Spleen (tissue), 7 donors: ENCODE results near the gene CNDP2.

Source experiments
- POLR2A ChIP-seq, 3 donors: fragments of 450-650 bp; IDR thresholded peaks; one replicate each; pipeline ENCODE4 v1.5.1; 2017; ENCODE audit warnings: antibody characterized with exemption in 3 of 3, mild to moderate bottlenecking in 1 of 3
- POLR2AphosphoS5 ChIP-seq, 3 donors: sonication (generic); formaldehyde crosslinking; IDR thresholded peaks; one replicate each; pipeline ENCODE4 v1.5.1; 2017; ENCODE audit warnings: antibody characterized with exemption in 3 of 3
- TF ChIP-seq, protein P1 (sequence below), 11 experiments: fragments of 200-600 bp in 7 of 11; fragments of 450-650 bp in 4 of 11; sonication (generic) in 4 of 11; IDR thresholded peaks in 8 of 11; conservative IDR thresholded peaks in 3 of 11; 1 replicate in 7 of 11; 2 replicates in 4 of 11; pipeline versions ENCODE4 v1.4.0 to v1.8.0; 2016 to 2021; ENCODE audit warnings: antibody characterized with exemption in 11 of 11, inconsistent platforms in 4 of 11, mild to moderate bottlenecking in 1 of 11
- donor health status: DM: no; HTN: no; CAD: no; lungs with moderate emphysema.
- donor health status: DM: no; HTN: no; CAD: no.
- donor health status: DM: no; HTN: no; CAD: no.

DNA sequence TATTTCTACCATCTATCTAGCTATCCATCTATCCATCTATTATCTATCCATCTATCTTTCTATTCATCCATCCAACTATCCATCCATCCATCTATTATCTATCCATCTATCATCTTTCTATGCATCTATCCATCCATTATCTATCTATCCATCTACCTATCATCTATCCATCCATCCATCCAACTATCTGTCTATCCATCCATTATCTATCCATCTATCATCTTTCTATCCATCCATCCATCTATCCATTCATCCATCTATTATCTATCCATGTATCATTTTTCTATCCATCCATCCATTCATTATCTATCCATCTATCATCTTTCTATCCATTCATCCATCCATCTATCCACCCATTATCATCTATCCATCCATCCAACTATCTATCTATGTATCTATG is 76.9 kb downstream of the CNDP2 start:
- TF ChIP-seq, protein P1, sequence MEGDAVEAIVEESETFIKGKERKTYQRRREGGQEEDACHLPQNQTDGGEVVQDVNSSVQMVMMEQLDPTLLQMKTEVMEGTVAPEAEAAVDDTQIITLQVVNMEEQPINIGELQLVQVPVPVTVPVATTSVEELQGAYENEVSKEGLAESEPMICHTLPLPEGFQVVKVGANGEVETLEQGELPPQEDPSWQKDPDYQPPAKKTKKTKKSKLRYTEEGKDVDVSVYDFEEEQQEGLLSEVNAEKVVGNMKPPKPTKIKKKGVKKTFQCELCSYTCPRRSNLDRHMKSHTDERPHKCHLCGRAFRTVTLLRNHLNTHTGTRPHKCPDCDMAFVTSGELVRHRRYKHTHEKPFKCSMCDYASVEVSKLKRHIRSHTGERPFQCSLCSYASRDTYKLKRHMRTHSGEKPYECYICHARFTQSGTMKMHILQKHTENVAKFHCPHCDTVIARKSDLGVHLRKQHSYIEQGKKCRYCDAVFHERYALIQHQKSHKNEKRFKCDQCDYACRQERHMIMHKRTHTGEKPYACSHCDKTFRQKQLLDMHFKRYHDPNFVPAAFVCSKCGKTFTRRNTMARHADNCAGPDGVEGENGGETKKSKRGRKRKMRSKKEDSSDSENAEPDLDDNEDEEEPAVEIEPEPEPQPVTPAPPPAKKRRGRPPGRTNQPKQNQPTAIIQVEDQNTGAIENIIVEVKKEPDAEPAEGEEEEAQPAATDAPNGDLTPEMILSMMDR (IDR thresholded peaks at IDR 0.05 in 8 of 11, conservative IDR thresholded peaks at IDR 0.05 in 3 of 11): no peak
- no peak for TF ChIP-seq POLR2AphosphoS5 (IDR thresholded peaks at IDR 0.05)
- TF ChIP-seq POLR2A (IDR thresholded peaks at IDR 0.05): no peak
